Left colon (tissue), 2 donors: ENCODE results near the gene ZNF573. TPM values are rescaled to one million over a fixed set of nuclear protein-coding genes. Genes with fewer than 3 reads are reported as not detected.
"Not testable (repeated sequence)": the region's sequence is repeated elsewhere in the genome, so short reads cannot be mapped to it uniquely, and the experiment has no call there.

Source experiments
- ATAC-seq: fragments of 200-7000 bp; cut with Tn5 transposase; one replicate; pipeline ENCODE4 v1.9.1; 2020; ENCODE audit warnings: mild to moderate bottlenecking, moderate library complexity
- DNase-seq, 2 donors: peaks; one replicate each; pipeline ENCODE4 v3.0.0-alpha.2; 2020
- intact Hi-C, 2 donors: fragments of 100-400 bp; cut with DNase I in 1 of 2; cut with micrococcal nuclease in 1 of 2; formaldehyde crosslinking; loops; one replicate each; pipeline versions ENCODE4 v1.11.2 to v1.14.0; 2022; cut with DNase I, micrococcal nuclease
- long read RNA-seq: library from polyadenylated mRNA; unstranded; transcript quantifications from one replicate; pipeline ENCODE4 v2.0.0, GENCODE V29; 2021
- total RNA-seq, 2 donors: library from RNA; stranded (reverse); fragmentation: NEBNext Ultra II Directional; extraction: Animal tissue kit (Norgen Biotek cat#: 25700); gene quantifications; one replicate each; pipeline ENCODE4 v1.2.1, GENCODE V29; 2021
- donor health status: DM: no; HTN: no; CAD: no.
- donor health status: DM: yes; HTN: yes; CAD: no.

ZNF573 gene
- 1 to 10 TPM; 6.0 to 7.4 TPM for total RNA-seq
- long read RNA-seq, partial matches to known transcripts, result 0 of 4 reads
- long read RNA-seq, other reads (novel, unspliced or antisense), result 3 of 4 reads

GRCh38 chr19:37779127-37780005 is at the start of gene ZNF573:
Gene ZNF573, minus strand, starts transcription at chr19:37779586. Its CDS starts 5,857 bp downstream, at chr19:37773729.
- intact Hi-C loops, result no loop called here
- DNase-seq (peak; percentile 85 to 90), ATAC-seq (peak; percentile 97)

GRCh38 chr19:37817180-37817981 is 38.0 kb upstream of the ZNF573 start:
- DNase-seq (peak; percentile 65 to 82), ATAC-seq (peak; percentile 77)
- intact Hi-C loops, result no loop called here

- intact Hi-C loops, DNase-seq, ATAC-seq: not testable (repeated sequence)
Observed at GRCh38 chr19:37815611-37816010, 36.2 kb upstream of the ZNF573 start.

- intact Hi-C loops, result no loop called here
- DNase-seq (no peak), ATAC-seq (no peak)
Observed at GRCh38 chr19:37813340-37813739, 34.0 kb upstream of the ZNF573 start.

- intact Hi-C loops, result no loop called here
- ATAC-seq (no peak), DNase-seq (no peak)
Observed at GRCh38 chr19:37809366-37809765, 30.0 kb upstream of the ZNF573 start.

- intact Hi-C loops, result no loop called here
Observed at GRCh38 chr19:37803249-37803840, 24.0 kb upstream of the ZNF573 start.

GRCh38 chr19:37790244-37790925 is 11.0 kb upstream of the ZNF573 start:
- intact Hi-C loops, result no loop called here

More at GRCh38 chr19:37803249-37803840, 24.0 kb upstream of the ZNF573 start:
- no peak for ATAC-seq
- DNase-seq, result no peak

GRCh38 chr19:37778613-37779126 is 716 bp downstream of the ZNF573 start:
- intact Hi-C loops, result no loop called here
- peak; percentile 46 for ATAC-seq
- DNase-seq, result no peak

More at GRCh38 chr19:37790244-37790925, 11.0 kb upstream of the ZNF573 start:
- no peak for ATAC-seq
- DNase-seq, result no peak

- ATAC-seq (no peak), DNase-seq (no peak)
- intact Hi-C loops, result no loop called here
Observed at GRCh38 chr19:37770985-37771384, 8.4 kb downstream of the ZNF573 start.

- no peak for ATAC-seq
Observed at GRCh38 chr19:37763488-37763887, 15.9 kb downstream of the ZNF573 start.

GRCh38 chr19:37757683-37758082 is 21.7 kb downstream of the ZNF573 start:
- DNase-seq, ATAC-seq, intact Hi-C loops: not testable (repeated sequence)

More at GRCh38 chr19:37763488-37763887, 15.9 kb downstream of the ZNF573 start:
- no peak for DNase-seq
- intact Hi-C loops, result no loop called here

- DNase-seq, result no peak
- intact Hi-C loops, result no loop called here
- ATAC-seq, result no peak
Observed at GRCh38 chr19:37738371-37738770, 41.0 kb downstream of the ZNF573 start.

GRCh38 chr19:37725181-37725580 is 54.2 kb downstream of the ZNF573 start:
- intact Hi-C loops, result no loop called here
- DNase-seq, result no peak
- ATAC-seq, result no peak

GRCh38 chr19:37719927-37720265 is 59.5 kb downstream of the ZNF573 start:
- DNase-seq, result no peak
- intact Hi-C loops, result no loop called here
- no peak for ATAC-seq

- DNase-seq (peak; percentile 89 to 91), ATAC-seq (peak; percentile 97)
- intact Hi-C loops, result no loop called here
Observed at GRCh38 chr19:37719111-37719926, 60.1 kb downstream of the ZNF573 start, which contains the start of gene ZNF607. Gene ZNF607, minus strand, starts transcription at chr19:37719761. Its CDS starts 8,143 bp downstream, at chr19:37711618.

GRCh38 chr19:37718304-37718703 is 61.1 kb downstream of the ZNF573 start:
- intact Hi-C loops, result no loop called here
- DNase-seq (peak in 1 of 2 donors; percentile 5), ATAC-seq (no peak)

GRCh38 chr19:37716140-37716539 is 63.2 kb downstream of the ZNF573 start:
- intact Hi-C loops, result no loop called here
- no peak for ATAC-seq
- DNase-seq, result no peak
